Endodermal cell (in vitro differentiated cells): ENCODE measurements around the gene ANKFN1. TPM values are rescaled to one million over a fixed set of nuclear protein-coding genes. Genes with fewer than 3 reads are reported as not detected.

ENCODE experiments used
- DNase-seq: peaks from one replicate; pipeline ENCODE4 v3.0.0-alpha.2; 2017
- H3K27ac ChIP-seq: 2 replicates; pipeline ENCODE4 v1.5.1; 2013; ENCODE audit warnings: mild to moderate bottlenecking, low read depth, low read length, moderate library complexity
- H3K27me3 ChIP-seq: 2 replicates; pipeline ENCODE4 v1.6.1; 2013; ENCODE audit warnings: mild to moderate bottlenecking, low read length, moderate library complexity; ENCODE audit not compliant: insufficient read depth, control insufficient read depth, poor library complexity, severe bottlenecking
- H3K36me3 ChIP-seq: 2 replicates; pipeline ENCODE4 v1.7.0; 2013; ENCODE audit warnings: mild to moderate bottlenecking, low read length, moderate library complexity; ENCODE audit not compliant: control insufficient read depth, insufficient read depth
- H3K4me1 ChIP-seq: one replicate; pipeline ENCODE4 v1.7.0; 2013; ENCODE audit warnings: low read length; ENCODE audit not compliant: control insufficient read depth, insufficient read depth
- H3K4me3 ChIP-seq: 2 replicates; pipeline ENCODE4 v1.5.1; 2013; ENCODE audit warnings: mild to moderate bottlenecking, low read length, moderate library complexity
- H3K9ac ChIP-seq: 2 replicates; pipeline ENCODE4 v1.6.1; 2013; ENCODE audit warnings: mild to moderate bottlenecking, low read length, moderate library complexity; ENCODE audit not compliant: poor library complexity, severe bottlenecking; ENCODE audit errors: extremely low read depth
- H3K9me3 ChIP-seq: 2 replicates; pipeline ENCODE4 v1.6.1; 2013; ENCODE audit warnings: mild to moderate bottlenecking, low read length, moderate library complexity; ENCODE audit not compliant: control insufficient read depth
- H3K27ac Mint-ChIP-seq: 2 replicates; pipeline ENCODE4 v1.8.0; 2020; ENCODE audit warnings: mixed read lengths
- H3K27me3 Mint-ChIP-seq: 2 replicates; pipeline ENCODE4 v1.8.0; 2021; ENCODE audit warnings: mild to moderate bottlenecking, mixed read lengths; ENCODE audit not compliant: insufficient read depth
- H3K36me3 Mint-ChIP-seq: 2 replicates; pipeline ENCODE4 v1.8.0; 2020; ENCODE audit warnings: low read depth, mixed read lengths
- H3K4me1 Mint-ChIP-seq: 2 replicates; pipeline ENCODE4 v1.8.0; 2020; ENCODE audit warnings: mixed read lengths
- H3K4me3 Mint-ChIP-seq: 2 replicates; pipeline ENCODE4 v1.8.0; 2020; ENCODE audit warnings: mild to moderate bottlenecking, moderate library complexity, mixed read lengths
- H3K9me3 Mint-ChIP-seq: 2 replicates; pipeline ENCODE4 v1.8.0; 2020; ENCODE audit warnings: mild to moderate bottlenecking, mixed read lengths
- CTCF ChIP-seq: fragments of 200-600 bp; sonication (generic); conservative IDR thresholded peaks from 2 replicates; pipeline ENCODE4 v1.5.0; 2021; ENCODE audit warnings: antibody characterized with exemption, mild to moderate bottlenecking
- WGBS, 2 experiments: methylation state at CpG; one replicate each; pipeline versions ENCODE4 v1.1.5 to v1.1.7; 2013; ENCODE audit warnings: missing lambda C conversion rate in 2 of 2, mixed read lengths in 1 of 2; ENCODE audit not compliant: insufficient coverage in 1 of 2, insufficient read length in 1 of 2; 5-methylcytosine and 5-hydroxymethylcytosine counted together
- total RNA-seq, 2 donors: library from RNA; stranded (reverse); fragmentation: NEBNext Ultra II Directional in 1 of 2; extraction: Animal tissue kit (Norgen Biotek cat#: 25700) in 1 of 2; gene quantifications; 2 replicates in 1 of 2; 3 replicates in 1 of 2; pipeline ENCODE4 v1.2.1, GENCODE V29; 2021

Gene ANKFN1
- total RNA-seq, 2 donors from 2014 or later = not detected

- Mint-ChIP-seq H3K36me3 (no peaks in the 10 kb centered on the region), H3K27me3 (no peaks in the 10 kb centered on the region), H3K4me3 (no peak overlapping the region), H3K4me1 (no peaks in the 10 kb centered on the region), H3K27ac (no peak overlapping the region), H3K9me3 (peaks cover 22% of the 10 kb centered on the region)
- Histone ChIP-seq H3K4me3 (no peak overlapping the region), H3K9me3 (peaks cover 11% of the 10 kb centered on the region), H3K9ac (no peak overlapping the region), H3K27ac (no peak overlapping the region), H3K4me1 (no peaks in the 10 kb centered on the region), H3K27me3 (no peaks in the 10 kb centered on the region), H3K36me3 (no peaks in the 10 kb centered on the region)
- no peak for TF ChIP-seq CTCF
- WGBS, 2 experiments = 83 to 94% methylated on average over 3 to 4 of the region's 4 CpGs
- no peak for DNase-seq
These were observed 239.0 kb downstream of the ANKFN1 start for GRCh38 chr17:56392321-56392720.

DNA sequence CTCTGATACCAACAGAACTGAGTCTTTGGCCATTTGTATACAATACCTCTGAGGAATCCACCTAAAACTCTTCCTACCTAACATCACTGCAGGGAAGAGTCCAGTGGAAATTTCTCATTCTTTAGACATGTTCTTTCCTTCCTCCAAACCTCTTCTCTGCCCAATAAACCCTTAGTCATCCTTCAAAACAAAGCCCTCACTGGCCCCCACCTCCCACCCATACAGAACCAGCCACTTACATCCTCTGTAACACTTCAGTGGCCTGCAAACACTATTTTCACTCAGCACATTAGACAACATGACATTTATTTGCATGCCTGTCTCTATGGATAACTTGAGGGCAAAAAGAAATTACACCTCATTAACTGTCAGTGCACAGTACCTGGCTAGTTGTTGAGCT is 239.9 kb downstream of the ANKFN1 start:
- Mint-ChIP-seq H3K9me3 (peaks cover 19% of the 10 kb centered on the region), H3K4me1 (no peaks in the 10 kb centered on the region), H3K27me3 (no peaks in the 10 kb centered on the region), H3K36me3 (no peaks in the 10 kb centered on the region), H3K27ac (no peak overlapping the region), H3K4me3 (no peak overlapping the region)
- H3K27me3 ChIP-seq = no peaks in the 10 kb centered on the region
- peaks cover 11% of the 10 kb centered on the region for H3K9me3 ChIP-seq
- H3K9ac ChIP-seq = no peak overlapping the region
- no peak overlapping the region for H3K27ac ChIP-seq
- no peaks in the 10 kb centered on the region for H3K4me1 ChIP-seq
- no peak for TF ChIP-seq CTCF
- no peak for DNase-seq
- no peak overlapping the region for H3K4me3 ChIP-seq
- no peaks in the 10 kb centered on the region for H3K36me3 ChIP-seq

- H3K4me1 Mint-ChIP-seq = no peaks in the 10 kb centered on the region
- 79 to 95% methylated on average over 4 to 5 of the region's 5 CpGs for WGBS, 2 experiments
These were observed 242.5 kb downstream of the ANKFN1 start for GRCh38 chr17:56395787-56396186.

More at GRCh38 chr17:56395787-56396186, 242.5 kb downstream of the ANKFN1 start:
- Histone ChIP-seq H3K27me3 (no peaks in the 10 kb centered on the region), H3K9ac (no peak overlapping the region), H3K27ac (no peak overlapping the region), H3K4me3 (no peak overlapping the region), H3K4me1 (no peaks in the 10 kb centered on the region), H3K9me3 (no peaks in the 10 kb centered on the region), H3K36me3 (no peaks in the 10 kb centered on the region)
- TF ChIP-seq CTCF = no peak
- no peak for DNase-seq
- Mint-ChIP-seq H3K27ac (no peak overlapping the region), H3K4me3 (no peak overlapping the region), H3K9me3 (peaks cover 4% of the 10 kb centered on the region), H3K27me3 (no peaks in the 10 kb centered on the region), H3K36me3 (no peaks in the 10 kb centered on the region)
